Thyroid gland (tissue), 4 donors: ENCODE results near the gene ANAPC13. TPM values are rescaled to one million over a fixed set of nuclear protein-coding genes. Genes with fewer than 3 reads are reported as not detected.

Source experiments
- DNase-seq, 2 donors: peaks; one replicate each; pipeline ENCODE4 v3.0.0-alpha.2; 2019
- H3K27ac ChIP-seq, 3 donors: fragments of 200-600 bp; sonication (generic); 1 replicate in 2 of 3; 2 replicates in 1 of 3; pipeline ENCODE4 v1.5.1; 2016 to 2019; ENCODE audit warnings: mild to moderate bottlenecking in 1 of 3, moderate library complexity in 1 of 3
- H3K27me3 ChIP-seq: fragments of 200-600 bp; sonication (generic); one replicate; pipeline ENCODE4 v1.5.1; 2019
- H3K36me3 ChIP-seq, 2 donors: fragments of 200-600 bp; sonication (generic); one replicate each; pipeline ENCODE4 v1.5.1; 2016 to 2019
- H3K4me1 ChIP-seq, 2 donors: fragments of 200-600 bp; sonication (generic); one replicate each; pipeline ENCODE4 v1.5.1; 2017 to 2019
- H3K4me3 ChIP-seq, 3 donors: fragments of 200-600 bp; sonication (generic); replicated peaks in 1 of 3; 1 replicate in 2 of 3; 2 replicates in 1 of 3; pipeline ENCODE4 v1.5.1; 2016; ENCODE audit warnings: mild to moderate bottlenecking in 1 of 3
- H3K9me3 ChIP-seq: fragments of 200-600 bp; sonication (generic); one replicate; pipeline ENCODE4 v1.5.1; 2017
- CTCF ChIP-seq, 6 experiments: fragments of 200-600 bp in 3 of 6; fragments of 450-650 bp in 3 of 6; sonication (generic) in 3 of 6; IDR thresholded peaks; one replicate each; pipeline ENCODE4 v1.5.1; 2016 to 2019; ENCODE audit warnings: antibody characterized with exemption in 6 of 6, mild to moderate bottlenecking in 2 of 6, inconsistent platforms in 1 of 6, moderate library complexity in 1 of 6
- POLR2A ChIP-seq, 2 donors: fragments of 450-650 bp; IDR thresholded peaks; one replicate each; pipeline ENCODE4 v1.6.1; 2017; ENCODE audit warnings: antibody characterized with exemption in 2 of 2, mild to moderate bottlenecking in 2 of 2, moderate library complexity in 1 of 2
- WGBS, 2 donors: methylation state at CpG; one replicate each; pipeline ENCODE4 v1.1.5; 2017; 5-methylcytosine and 5-hydroxymethylcytosine counted together
- intact Hi-C: fragments of 100-400 bp; cut with DNase I; formaldehyde crosslinking; loops from one replicate; pipeline ENCODE4 v1.15.1; 2023
- total RNA-seq, 4 donors: library from RNA; depleted of rRNA; stranded (reverse); fragments of >200 nt; gene quantifications; one replicate each; pipeline ENCODE4 v1.2.3, GENCODE V29; 2016

ANAPC13 gene
- total RNA-seq, 4 donors from 2014 or later = 60.1 to 112 (median 93.5) TPM

GRCh38 chr3:134458406-134458945 lies 27.3 kb downstream of the ANAPC13 start:
- no peak overlapping the region for H3K4me3 ChIP-seq
- no peak for TF ChIP-seq CTCF (IDR thresholded peaks at IDR 0.05)
- H3K9me3 ChIP-seq = no peaks in the 10 kb centered on the region
- no peak for DNase-seq
- H3K4me1 ChIP-seq = peaks cover 18 to 24% of the 10 kb centered on the region in 2 donors
- 92 to 93% methylated on average over 10 of the region's 10 CpGs for WGBS, 2 donors
- H3K36me3 ChIP-seq = no peaks in the 10 kb centered on the region
- intact Hi-C loops = no loop called here
- no peaks in the 10 kb centered on the region for H3K27me3 ChIP-seq
- H3K27ac ChIP-seq = no peak overlapping the region

GRCh38 chr3:134457376-134458074 lies 28.3 kb downstream of the ANAPC13 start:
- intact Hi-C loops = no loop called here
- DNase-seq = no peak
- peaks cover 12 to 14% of the 10 kb centered on the region in 2 donors for H3K4me1 ChIP-seq
- no peak overlapping the region for H3K4me3 ChIP-seq
- 88% methylated on average over 9 of the region's 9 CpGs for WGBS, 2 donors
- no peaks in the 10 kb centered on the region for H3K9me3 ChIP-seq
- no peaks in the 10 kb centered on the region for H3K27me3 ChIP-seq
- no peaks in the 10 kb centered on the region for H3K36me3 ChIP-seq
- H3K27ac ChIP-seq = no peak overlapping the region
- TF ChIP-seq CTCF (IDR thresholded peaks at IDR 0.05) = no peak
- no peak for TF ChIP-seq POLR2A (IDR thresholded peaks at IDR 0.05)

- intact Hi-C loops = no loop called here
- Histone ChIP-seq H3K36me3 (no peaks in the 10 kb centered on the region), H3K4me3 (no peak overlapping the region), H3K9me3 (no peaks in the 10 kb centered on the region), H3K27ac (no peak overlapping the region), H3K4me1 (no peaks in the 10 kb centered on the region), H3K27me3 (no peaks in the 10 kb centered on the region)
- WGBS, 2 donors = 52 to 61% methylated on average over 6 of the region's 6 CpGs
- peak in 2 of 6 experiments; percentile 19 for TF ChIP-seq CTCF (IDR thresholded peaks at IDR 0.05)
- TF ChIP-seq POLR2A (IDR thresholded peaks at IDR 0.05) = no peak
- no peak for DNase-seq
Measured at GRCh38 chr3:134453631-134454030, 32.2 kb downstream of the ANAPC13 start.

GRCh38 chr3:134449951-134450350 lies 35.8 kb downstream of the ANAPC13 start:
- peaks cover 11 to 27% of the 10 kb centered on the region in 2 donors for H3K4me1 ChIP-seq

More at GRCh38 chr3:134449951-134450350, 35.8 kb downstream of the ANAPC13 start:
- Histone ChIP-seq H3K27ac (no peak overlapping the region), H3K9me3 (no peaks in the 10 kb centered on the region), H3K36me3 (no peaks in the 10 kb centered on the region), H3K27me3 (no peaks in the 10 kb centered on the region), H3K4me3 (no peak overlapping the region)
- intact Hi-C loops = no loop called here
- 80 to 82% methylated on average over 3 of the region's 3 CpGs for WGBS, 2 donors
- no peak for DNase-seq
- TF ChIP-seq POLR2A (IDR thresholded peaks at IDR 0.05) (no peak), CTCF (IDR thresholded peaks at IDR 0.05) (no peak)
